Measurements from ENCODE around the gene SAPCD1. TPM values are rescaled to one million over a fixed set of nuclear protein-coding genes. Genes with fewer than 3 reads are reported as not detected.

The SAPCD1 gene
- total RNA-seq, 1 experiment from 2014 or later, result 3.2 TPM

GRCh38 chr6:31721351-31722020 lies 41.0 kb upstream of the SAPCD1 start, which contains the start of gene LY6G6C:
Gene LY6G6C, minus strand, starts transcription at chr6:31721746. Its CDS starts 67 bp downstream, at chr6:31721679.
- H3K27me3 ChIP-seq (ENCODE audit: insufficient read depth, low read length), result no peaks in the 10 kb centered on the region
- H3K18ac ChIP-seq (ENCODE audit: insufficient read length, low read depth, low read length), result no peak within 1 kb of the TSS
- no peak within 1 kb of the TSS for H4K5ac ChIP-seq (ENCODE audit: insufficient read length, low read depth, low read length)
- no CpG with 5 or more reads among the region's 4 CpGs for WGBS (ENCODE audit: extremely low coverage, insufficient read length, low lambda C conversion rate)
- H3K23me2 ChIP-seq (ENCODE audit: insufficient read length, low read depth, low read length, poor library complexity, severe bottlenecking), result no peaks in the 10 kb centered on the region
- TF ChIP-seq CTCF (conservative IDR thresholded peaks at IDR 0.05), result no peak
- no peak within 1 kb of the TSS for H2AK5ac ChIP-seq (ENCODE audit: insufficient read length, low read length)
- H2BK15ac ChIP-seq (ENCODE audit: low read depth, low read length), result no peak within 1 kb of the TSS
- H3K14ac ChIP-seq (ENCODE audit: insufficient read depth, low read length), result no peak within 1 kb of the TSS
- no peak within 1 kb of the TSS for H3K9ac ChIP-seq (ENCODE audit: extremely low read depth, insufficient read length, low read length)
- H2BK12ac ChIP-seq (ENCODE audit: insufficient read length, low read depth, low read length), result no peak within 1 kb of the TSS
- no peak for DNase-seq
- no peak within 1 kb of the TSS for H4K91ac ChIP-seq (ENCODE audit: insufficient read length, low read depth, low read length)
- no peak within 1 kb of the TSS for H3K4ac ChIP-seq (ENCODE audit: low read depth, low read length)
- no peak within 1 kb of the TSS for H3K4me2 ChIP-seq (ENCODE audit: insufficient read depth, insufficient read length, low read length)
- no peak within 1 kb of the TSS for H3K56ac ChIP-seq (ENCODE audit: insufficient read length, low read depth, low read length)
- no peak within 1 kb of the TSS for H3K23ac ChIP-seq (ENCODE audit: insufficient read length, low read depth, low read length)
- H3K4me1 ChIP-seq (ENCODE audit: insufficient read depth, low read length), result peaks cover 6% of the 10 kb centered on the region; the same call in 1 of the 2 replicates
- H3K79me1 ChIP-seq (ENCODE audit: insufficient read depth, low read depth, low read length, poor library complexity, severe bottlenecking), result no peaks in the 10 kb centered on the region
- Mint-ChIP-seq H3K27ac (no peak within 1 kb of the TSS), H3K27me3 (ENCODE audit: low read depth) (no peaks in the 10 kb centered on the region), H3K36me3 (ENCODE audit: insufficient read depth in 1 of 3, low read depth in 3 of 3) (peaks cover 0 to 11% (median 10%) of the 10 kb centered on the region in 3 experiments; a peak in 5 of 7 replicates), H3K4me1 (peaks cover 19 to 23% of the 10 kb centered on the region in 2 experiments), H3K9me3 (no peaks in the 10 kb centered on the region), H3K4me3 (no peak within 1 kb of the TSS)
- H4K20me1 ChIP-seq (ENCODE audit: control insufficient read depth, insufficient read depth, insufficient read length), result no peaks in the 10 kb centered on the region
- H2BK5ac ChIP-seq (ENCODE audit: insufficient read length, low read length), result no peak within 1 kb of the TSS
- H4K8ac ChIP-seq (replicated peaks; ENCODE audit: insufficient read length, low read depth, low read length), result no peak within 1 kb of the TSS
- no peak within 1 kb of the TSS for H2AFZ ChIP-seq (ENCODE audit: low read length)
- no peak within 1 kb of the TSS for H2BK120ac ChIP-seq (ENCODE audit: low read depth, low read length, poor library complexity, severe bottlenecking)
- no peaks in the 10 kb centered on the region for H3K79me2 ChIP-seq (ENCODE audit: insufficient read depth, low read length)
- no peaks in the 10 kb centered on the region for H3K9me3 ChIP-seq (ENCODE audit: control insufficient read depth, low read depth, low read length)
- no peak within 1 kb of the TSS for H2BK20ac ChIP-seq (ENCODE audit: low read depth, low read length, poor library complexity, severe bottlenecking)
- H3T11ph ChIP-seq (ENCODE audit: low read length), result no peak within 1 kb of the TSS
- H3K27ac ChIP-seq (ENCODE audit: insufficient read length, low read depth, low read length), result no peak within 1 kb of the TSS
